GM23338 (cell line): ENCODE measurements around the gene NLGN1. TPM values are rescaled to one million over a fixed set of nuclear protein-coding genes. Genes with fewer than 3 reads are reported as not detected.

Experiments
- ATAC-seq: fragments of 200-7000 bp; cut with Tn5 transposase; 3 replicates; pipeline ENCODE4 v1.9.1; 2020
- DNase-seq: peaks from one replicate; pipeline ENCODE4 v3.0.0-alpha.2; 2015; ENCODE audit warnings: low spot score
- H2AFZ ChIP-seq: fragments of 200-600 bp; sonication (generic); 2 replicates; pipeline ENCODE4 v1.8.0; 2016; ENCODE audit warnings: antibody characterized with exemption, mild to moderate bottlenecking, moderate library complexity
- H3F3A ChIP-seq: fragments of 200-600 bp; sonication (generic); replicated peaks from 2 replicates; pipeline ENCODE4 v1.8.0; 2017; ENCODE audit warnings: antibody characterized with exemption, mixed run types, low read depth
- H3K27ac ChIP-seq: fragments of 200-600 bp; sonication (generic); 2 replicates; pipeline ENCODE4 v1.6.1; 2016; ENCODE audit warnings: low read depth
- H3K27me3 ChIP-seq: fragments of 200-600 bp; sonication (generic); 2 replicates; pipeline ENCODE4 v1.8.0; 2016; ENCODE audit warnings: mild to moderate bottlenecking, mixed run types, moderate library complexity; ENCODE audit not compliant: insufficient read depth
- H3K36me3 ChIP-seq: fragments of 200-600 bp; sonication (generic); 2 replicates; pipeline ENCODE4 v1.8.0; 2016; ENCODE audit warnings: mild to moderate bottlenecking; ENCODE audit not compliant: insufficient read depth
- H3K4me1 ChIP-seq: fragments of 200-600 bp; sonication (generic); 2 replicates; pipeline ENCODE4 v1.8.0; 2016; ENCODE audit warnings: mild to moderate bottlenecking, moderate library complexity; ENCODE audit not compliant: insufficient read depth
- H3K4me2 ChIP-seq: fragments of 200-600 bp; sonication (generic); 2 replicates; pipeline ENCODE4 v1.7.1; 2017; ENCODE audit warnings: mixed run types
- H3K4me3 ChIP-seq: fragments of 200-600 bp; sonication (generic); 2 replicates; pipeline ENCODE4 v1.6.1; 2016; ENCODE audit warnings: mixed run types
- H3K79me2 ChIP-seq: fragments of 200-600 bp; sonication (generic); replicated peaks from 2 replicates; pipeline ENCODE4 v1.8.0; 2017; ENCODE audit warnings: mild to moderate bottlenecking; ENCODE audit not compliant: insufficient read depth
- H3K9me2 ChIP-seq: fragments of 200-600 bp; sonication (generic); 2 replicates; pipeline ENCODE4 v1.8.0; 2017; ENCODE audit not compliant: insufficient read depth
- H4K20me1 ChIP-seq: fragments of 200-600 bp; sonication (generic); replicated peaks from 2 replicates; pipeline ENCODE4 v1.8.0; 2017; ENCODE audit warnings: mild to moderate bottlenecking; ENCODE audit not compliant: insufficient read depth
- H3K27ac Mint-ChIP-seq: 2 replicates; pipeline ENCODE4 v1.8.0; 2020; ENCODE audit warnings: inconsistent platforms, mild to moderate bottlenecking, moderate library complexity, mixed read lengths
- H3K27me3 Mint-ChIP-seq: 3 replicates; pipeline ENCODE4 v1.8.0; 2022; ENCODE audit warnings: low read depth, mild to moderate bottlenecking, moderate library complexity, mixed read lengths, inconsistent platforms; ENCODE audit not compliant: insufficient read depth, poor library complexity
- H3K36me3 Mint-ChIP-seq: 3 replicates; pipeline ENCODE4 v1.8.0; 2021; ENCODE audit warnings: low read depth, mild to moderate bottlenecking, inconsistent platforms, moderate library complexity, mixed read lengths
- H3K4me1 Mint-ChIP-seq: 3 replicates; pipeline ENCODE4 v1.8.0; 2020; ENCODE audit warnings: mild to moderate bottlenecking, inconsistent platforms, mixed read lengths
- H3K4me3 Mint-ChIP-seq: 3 replicates; pipeline ENCODE4 v1.8.0; 2021; ENCODE audit warnings: moderate library complexity, mild to moderate bottlenecking, inconsistent platforms, mixed read lengths
- H3K9me3 Mint-ChIP-seq: 3 replicates; pipeline ENCODE4 v1.8.0; 2020; ENCODE audit warnings: moderate library complexity, mild to moderate bottlenecking, inconsistent platforms, mixed read lengths
- EZH2 ChIP-seq: fragments of 200-600 bp; sonication (generic); IDR thresholded peaks from one replicate; pipeline ENCODE4 v1.8.0; 2017; ENCODE audit warnings: antibody characterized with exemption, mild to moderate bottlenecking, low read depth; ENCODE audit not compliant: unreplicated experiment
- EZH2phosphoT487 ChIP-seq: fragments of 200-600 bp; sonication (generic); IDR thresholded peaks from one replicate; pipeline ENCODE4 v1.8.1; 2018; ENCODE audit warnings: antibody characterized with exemption; ENCODE audit not compliant: unreplicated experiment
- JUNB ChIP-seq: IDR thresholded peaks from one replicate; pipeline ENCODE4 v1.6.1; 2016; ENCODE audit warnings: antibody characterized with exemption; ENCODE audit not compliant: unreplicated experiment
- NANOG ChIP-seq: IDR thresholded peaks from 2 replicates; pipeline ENCODE4 v1.6.1; 2016; ENCODE audit warnings: antibody characterized with exemption, borderline replicate concordance
- STAT1 ChIP-seq: IDR thresholded peaks from one replicate; pipeline ENCODE4 v1.6.1; 2016; ENCODE audit warnings: antibody characterized with exemption; ENCODE audit not compliant: unreplicated experiment
- ZNF114 ChIP-seq: fragments of 250-450 bp; sonication (Bioruptor Pico); IDR thresholded peaks from 2 replicates; pipeline ENCODE4 v1.5.0; 2020; ENCODE audit warnings: mild to moderate bottlenecking, moderate library complexity
- ZNF331 ChIP-seq: fragments of 250-450 bp; sonication (Bioruptor Pico); IDR thresholded peaks from 2 replicates; pipeline ENCODE4 v1.5.0; 2020; ENCODE audit warnings: low read depth, mild to moderate bottlenecking, moderate library complexity
- long read RNA-seq: library from polyadenylated mRNA; unstranded; transcript quantifications from one replicate; pipeline ENCODE4 v2.0.0, GENCODE V29; 2020; ENCODE audit not compliant: unreplicated experiment
- polyA plus RNA-seq: library from polyadenylated mRNA; unstranded; fragments of >200 nt; fragmentation: Nextera tagmentation; extraction: Ambion mirVana; gene quantifications from 2 replicates; pipeline ENCODE4 v1.2.1, GENCODE V29; 2016
- total RNA-seq: library from RNA; depleted of rRNA; stranded (reverse); fragments of >200 nt; shearing (Covaris generic); gene quantifications from 2 replicates; pipeline ENCODE4 v1.2.3, GENCODE V29; 2014; rRNA removed
- TF ChIP-seq, protein P1 (sequence below), 2 experiments: fragments of 200-600 bp in 1 of 2; sonication (generic) in 1 of 2; conservative IDR thresholded peaks; 2 replicates each; pipeline versions ENCODE4 v1.5.1 to v1.6.1; 2016 to 2017; ENCODE audit warnings: antibody characterized with exemption in 2 of 2, low read depth in 2 of 2, mild to moderate bottlenecking in 2 of 2, moderate library complexity in 1 of 2
- TF ChIP-seq, protein P2 (sequence below): IDR thresholded peaks from 2 replicates; pipeline ENCODE4 v1.6.1; 2016; ENCODE audit warnings: antibody characterized with exemption
- TF ChIP-seq, protein P3 (sequence below): IDR thresholded peaks from one replicate; pipeline ENCODE4 v1.6.1; 2018; ENCODE audit warnings: antibody characterized with exemption; ENCODE audit not compliant: unreplicated experiment

The NLGN1 gene
- total RNA-seq = 9.6 and 18.6 TPM in 2 replicates
- 4.4 and 6.5 TPM in 2 replicates for polyA plus RNA-seq
- long read RNA-seq = 0 reads

DNA sequence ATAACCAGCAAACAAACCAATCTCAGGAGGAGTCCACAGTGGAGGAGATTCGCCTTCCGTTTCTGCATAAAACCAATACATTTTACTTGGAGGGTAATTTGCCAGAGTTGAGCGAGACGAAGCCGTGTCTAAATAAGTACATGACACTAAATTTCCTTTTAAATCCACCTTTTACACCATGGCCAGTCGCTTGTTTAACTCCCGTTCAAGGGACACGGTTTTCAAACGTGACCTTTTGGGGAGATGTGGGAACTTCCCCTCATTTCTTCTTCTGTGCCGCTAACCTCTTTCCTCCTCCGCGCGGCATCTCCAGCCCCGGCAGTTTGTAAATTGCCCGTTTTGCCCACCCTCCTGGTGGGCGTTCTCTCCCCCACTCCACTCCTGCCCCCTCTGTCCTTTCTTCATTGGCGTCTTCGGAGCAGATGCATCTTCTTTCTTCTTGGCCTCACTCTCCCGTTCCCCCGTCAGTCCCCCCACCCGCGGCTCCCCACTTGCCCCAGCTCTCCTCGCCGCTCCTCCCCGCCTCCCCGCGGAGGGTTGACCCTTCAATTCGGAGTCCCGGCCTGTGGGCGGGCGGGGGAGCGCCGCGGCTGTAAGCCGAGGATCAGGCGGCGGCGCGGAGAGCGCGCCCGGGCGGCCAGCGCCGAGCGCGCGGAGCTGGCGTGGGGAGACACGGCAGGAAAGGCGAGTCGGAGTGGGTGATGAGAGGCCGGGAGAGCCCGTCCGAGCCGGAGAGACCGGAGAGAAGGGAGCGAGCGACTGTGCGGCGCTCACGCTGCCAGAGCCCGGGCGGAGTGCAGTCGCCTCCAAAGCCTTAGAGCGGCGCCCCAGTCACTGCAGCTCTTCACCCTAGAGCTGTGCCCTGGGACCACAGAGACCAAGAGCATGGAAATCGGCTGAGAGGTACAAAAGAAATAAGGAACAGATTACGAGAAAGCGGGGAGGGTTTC lies at the start of gene NLGN1:
Gene NLGN1, plus strand, starts transcription at position 584 of the 950 bp plus-strand sequence.
- H3K4me3 Mint-ChIP-seq = peak within 1 kb of the TSS; percentile 94
- H3K4me2 ChIP-seq = peak within 1 kb of the TSS; percentile 98
- ATAC-seq (peak; percentile 80), DNase-seq (peak; percentile 82)
- peaks cover 13% of the 10 kb centered on the region for H3K27me3 Mint-ChIP-seq
- no peaks in the 10 kb centered on the region for H4K20me1 ChIP-seq
- peaks cover 31% of the 10 kb centered on the region for H3K4me1 Mint-ChIP-seq
- H3K36me3 Mint-ChIP-seq = no peaks in the 10 kb centered on the region; the same call in 2 of the 3 replicates
- H3K27me3 ChIP-seq = peaks cover 29% of the 10 kb centered on the region
- no peak within 1 kb of the TSS for H3K27ac ChIP-seq
- H3K79me2 ChIP-seq = no peaks in the 10 kb centered on the region
- H3K27ac Mint-ChIP-seq = peak within 1 kb of the TSS; percentile 58; the same call in 1 of the 2 replicates
- no peaks in the 10 kb centered on the region for H3K36me3 ChIP-seq
- H2AFZ ChIP-seq = peak within 1 kb of the TSS; percentile 91
- peaks cover 18% of the 10 kb centered on the region for H3K4me1 ChIP-seq
- TF ChIP-seq, protein P1, sequence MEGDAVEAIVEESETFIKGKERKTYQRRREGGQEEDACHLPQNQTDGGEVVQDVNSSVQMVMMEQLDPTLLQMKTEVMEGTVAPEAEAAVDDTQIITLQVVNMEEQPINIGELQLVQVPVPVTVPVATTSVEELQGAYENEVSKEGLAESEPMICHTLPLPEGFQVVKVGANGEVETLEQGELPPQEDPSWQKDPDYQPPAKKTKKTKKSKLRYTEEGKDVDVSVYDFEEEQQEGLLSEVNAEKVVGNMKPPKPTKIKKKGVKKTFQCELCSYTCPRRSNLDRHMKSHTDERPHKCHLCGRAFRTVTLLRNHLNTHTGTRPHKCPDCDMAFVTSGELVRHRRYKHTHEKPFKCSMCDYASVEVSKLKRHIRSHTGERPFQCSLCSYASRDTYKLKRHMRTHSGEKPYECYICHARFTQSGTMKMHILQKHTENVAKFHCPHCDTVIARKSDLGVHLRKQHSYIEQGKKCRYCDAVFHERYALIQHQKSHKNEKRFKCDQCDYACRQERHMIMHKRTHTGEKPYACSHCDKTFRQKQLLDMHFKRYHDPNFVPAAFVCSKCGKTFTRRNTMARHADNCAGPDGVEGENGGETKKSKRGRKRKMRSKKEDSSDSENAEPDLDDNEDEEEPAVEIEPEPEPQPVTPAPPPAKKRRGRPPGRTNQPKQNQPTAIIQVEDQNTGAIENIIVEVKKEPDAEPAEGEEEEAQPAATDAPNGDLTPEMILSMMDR (conservative IDR thresholded peaks at IDR 0.05; ENCODE audit: low read depth in 2 of 2) = peak; percentile 23 to 47; a peak in 3 of 4 replicates
- no peak for TF ChIP-seq EZH2
- no peaks in the 10 kb centered on the region; the same call in 2 of the 3 replicates for H3K9me3 Mint-ChIP-seq
- H3K4me3 ChIP-seq = peak within 1 kb of the TSS; percentile 81
- H3K9me2 ChIP-seq = no peaks in the 10 kb centered on the region
- H3F3A ChIP-seq = no peaks in the 10 kb centered on the region

DNA sequence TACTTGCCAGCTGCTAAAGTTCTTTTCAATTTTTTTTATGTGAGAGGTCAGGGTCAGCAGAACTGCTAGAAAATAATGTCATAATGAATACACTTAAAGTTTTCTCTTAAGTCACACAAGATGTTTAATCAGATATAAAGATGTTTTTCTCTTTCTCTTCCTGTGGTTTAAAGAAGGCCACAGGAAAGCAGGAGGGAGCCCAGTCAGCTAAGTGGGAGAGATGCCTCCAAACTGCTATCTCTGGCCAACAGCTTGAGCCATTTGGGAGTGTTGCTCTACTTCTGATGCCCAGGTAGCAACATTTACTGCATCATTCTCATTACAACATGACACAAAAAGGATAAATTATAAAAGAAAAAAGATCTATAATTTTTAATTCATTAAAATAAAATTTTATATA lies 45.7 kb upstream of the NLGN1 start:
- DNase-seq (no peak), ATAC-seq (no peak)
- no peak overlapping the region for H3K4me3 Mint-ChIP-seq
- TF ChIP-seq ZNF331 (CRISPR knock-in tag) (no peak), JUNB (no peak), NANOG (no peak), STAT1 (no peak), ZNF114 (CRISPR knock-in tag) (no peak), EZH2phosphoT487 (no peak), EZH2 (no peak)
- TF ChIP-seq, protein P2, sequence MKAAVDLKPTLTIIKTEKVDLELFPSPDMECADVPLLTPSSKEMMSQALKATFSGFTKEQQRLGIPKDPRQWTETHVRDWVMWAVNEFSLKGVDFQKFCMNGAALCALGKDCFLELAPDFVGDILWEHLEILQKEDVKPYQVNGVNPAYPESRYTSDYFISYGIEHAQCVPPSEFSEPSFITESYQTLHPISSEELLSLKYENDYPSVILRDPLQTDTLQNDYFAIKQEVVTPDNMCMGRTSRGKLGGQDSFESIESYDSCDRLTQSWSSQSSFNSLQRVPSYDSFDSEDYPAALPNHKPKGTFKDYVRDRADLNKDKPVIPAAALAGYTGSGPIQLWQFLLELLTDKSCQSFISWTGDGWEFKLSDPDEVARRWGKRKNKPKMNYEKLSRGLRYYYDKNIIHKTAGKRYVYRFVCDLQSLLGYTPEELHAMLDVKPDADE = no peak
- TF ChIP-seq, protein P1 (conservative IDR thresholded peaks at IDR 0.05; ENCODE audit: low read depth in 2 of 2) = no peak
- TF ChIP-seq, protein P3, sequence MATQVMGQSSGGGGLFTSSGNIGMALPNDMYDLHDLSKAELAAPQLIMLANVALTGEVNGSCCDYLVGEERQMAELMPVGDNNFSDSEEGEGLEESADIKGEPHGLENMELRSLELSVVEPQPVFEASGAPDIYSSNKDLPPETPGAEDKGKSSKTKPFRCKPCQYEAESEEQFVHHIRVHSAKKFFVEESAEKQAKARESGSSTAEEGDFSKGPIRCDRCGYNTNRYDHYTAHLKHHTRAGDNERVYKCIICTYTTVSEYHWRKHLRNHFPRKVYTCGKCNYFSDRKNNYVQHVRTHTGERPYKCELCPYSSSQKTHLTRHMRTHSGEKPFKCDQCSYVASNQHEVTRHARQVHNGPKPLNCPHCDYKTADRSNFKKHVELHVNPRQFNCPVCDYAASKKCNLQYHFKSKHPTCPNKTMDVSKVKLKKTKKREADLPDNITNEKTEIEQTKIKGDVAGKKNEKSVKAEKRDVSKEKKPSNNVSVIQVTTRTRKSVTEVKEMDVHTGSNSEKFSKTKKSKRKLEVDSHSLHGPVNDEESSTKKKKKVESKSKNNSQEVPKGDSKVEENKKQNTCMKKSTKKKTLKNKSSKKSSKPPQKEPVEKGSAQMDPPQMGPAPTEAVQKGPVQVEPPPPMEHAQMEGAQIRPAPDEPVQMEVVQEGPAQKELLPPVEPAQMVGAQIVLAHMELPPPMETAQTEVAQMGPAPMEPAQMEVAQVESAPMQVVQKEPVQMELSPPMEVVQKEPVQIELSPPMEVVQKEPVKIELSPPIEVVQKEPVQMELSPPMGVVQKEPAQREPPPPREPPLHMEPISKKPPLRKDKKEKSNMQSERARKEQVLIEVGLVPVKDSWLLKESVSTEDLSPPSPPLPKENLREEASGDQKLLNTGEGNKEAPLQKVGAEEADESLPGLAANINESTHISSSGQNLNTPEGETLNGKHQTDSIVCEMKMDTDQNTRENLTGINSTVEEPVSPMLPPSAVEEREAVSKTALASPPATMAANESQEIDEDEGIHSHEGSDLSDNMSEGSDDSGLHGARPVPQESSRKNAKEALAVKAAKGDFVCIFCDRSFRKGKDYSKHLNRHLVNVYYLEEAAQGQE = no peak

More for the DNA sequence above, 45.7 kb upstream of the NLGN1 start:
- no peaks in the 10 kb centered on the region for H3F3A ChIP-seq
- no peaks in the 10 kb centered on the region for H3K27me3 Mint-ChIP-seq
- H3K4me2 ChIP-seq = no peak overlapping the region
- H3K4me1 Mint-ChIP-seq = peaks cover 13% of the 10 kb centered on the region
- no peak overlapping the region for H3K27ac ChIP-seq
- H3K27me3 ChIP-seq = no peaks in the 10 kb centered on the region
- H3K79me2 ChIP-seq = no peaks in the 10 kb centered on the region
- no peak overlapping the region for H3K4me3 ChIP-seq
- H3K27ac Mint-ChIP-seq = no peak overlapping the region
- no peaks in the 10 kb centered on the region for H3K36me3 ChIP-seq
- H3K36me3 Mint-ChIP-seq = peaks cover 11% of the 10 kb centered on the region; the same call in 2 of the 3 replicates
- peaks cover 11% of the 10 kb centered on the region; the same call in 2 of the 3 replicates for H3K9me3 Mint-ChIP-seq
- no peak overlapping the region for H2AFZ ChIP-seq
- no peaks in the 10 kb centered on the region for H4K20me1 ChIP-seq
- H3K9me2 ChIP-seq = no peaks in the 10 kb centered on the region
- H3K4me1 ChIP-seq = peaks cover 17% of the 10 kb centered on the region
